H9 (cell line): ENCODE data around the gene HLA-F. TPM values are rescaled to one million over a fixed set of nuclear protein-coding genes. Genes with fewer than 3 reads are reported as not detected.

Experiments used
- DNase-seq: peaks from one replicate; pipeline ENCODE4 v3.0.0-alpha.2; 2017
- H2AFZ ChIP-seq: one replicate; pipeline ENCODE4 v1.6.1; 2013; ENCODE audit warnings: mild to moderate bottlenecking, low read length, control low read depth, moderate library complexity
- H2AK5ac ChIP-seq: 2 replicates; pipeline ENCODE4 v1.6.1; 2013; ENCODE audit warnings: low read length, control low read depth, mixed read lengths; ENCODE audit not compliant: insufficient read length
- H2BK120ac ChIP-seq: one replicate; pipeline ENCODE4 v1.6.1; 2013; ENCODE audit warnings: low read depth, mild to moderate bottlenecking, low read length, control low read depth, inconsistent platforms; ENCODE audit not compliant: poor library complexity, severe bottlenecking
- H2BK12ac ChIP-seq: 2 replicates; pipeline ENCODE4 v1.6.1; 2013; ENCODE audit warnings: low read length, control low read depth, mixed read lengths, low read depth; ENCODE audit not compliant: insufficient read length
- H2BK15ac ChIP-seq: 2 replicates; pipeline ENCODE4 v1.6.1; 2013; ENCODE audit warnings: low read depth, low read length, control low read depth
- H2BK20ac ChIP-seq: one replicate; pipeline ENCODE4 v1.6.1; 2013; ENCODE audit warnings: low read depth, mild to moderate bottlenecking, low read length, control low read depth, inconsistent platforms; ENCODE audit not compliant: poor library complexity, severe bottlenecking
- H2BK5ac ChIP-seq: 2 replicates; pipeline ENCODE4 v1.6.1; 2013; ENCODE audit warnings: low read length, control low read depth, mixed read lengths; ENCODE audit not compliant: insufficient read length
- H3K14ac ChIP-seq: 2 replicates; pipeline ENCODE4 v1.6.1; 2013; ENCODE audit warnings: low read length, control low read depth; ENCODE audit not compliant: insufficient read depth
- H3K18ac ChIP-seq: 2 replicates; pipeline ENCODE4 v1.6.1; 2013; ENCODE audit warnings: low read depth, mild to moderate bottlenecking, mixed read lengths, low read length, control low read depth; ENCODE audit not compliant: insufficient read length
- H3K23ac ChIP-seq: 2 replicates; pipeline ENCODE4 v1.6.1; 2013; ENCODE audit warnings: low read length, control low read depth, mixed read lengths, low read depth; ENCODE audit not compliant: insufficient read length
- H3K23me2 ChIP-seq: 2 replicates; pipeline ENCODE4 v1.6.1; 2013; ENCODE audit warnings: low read depth, mild to moderate bottlenecking, mixed read lengths, low read length, control low read depth; ENCODE audit not compliant: insufficient read length, poor library complexity, severe bottlenecking
- H3K27ac ChIP-seq: 2 replicates; pipeline ENCODE4 v1.5.1; 2013; ENCODE audit warnings: low read length, control low read depth, mixed read lengths, low read depth; ENCODE audit not compliant: insufficient read length
- H3K27me3 ChIP-seq: 2 replicates; pipeline ENCODE4 v1.6.1; 2013; ENCODE audit warnings: low read length, control low read depth, inconsistent platforms; ENCODE audit not compliant: insufficient read depth
- H3K4ac ChIP-seq: 2 replicates; pipeline ENCODE4 v1.6.1; 2013; ENCODE audit warnings: low read depth, mild to moderate bottlenecking, control low read depth, inconsistent platforms, low read length, moderate library complexity
- H3K4me1 ChIP-seq: 2 replicates; pipeline ENCODE4 v1.6.1; 2013; ENCODE audit warnings: low read length, control low read depth, inconsistent platforms; ENCODE audit not compliant: insufficient read depth
- H3K4me2 ChIP-seq: 2 replicates; pipeline ENCODE4 v1.6.1; 2013; ENCODE audit warnings: low read length, control low read depth, mixed read lengths; ENCODE audit not compliant: insufficient read length, insufficient read depth
- H3K56ac ChIP-seq: 2 replicates; pipeline ENCODE4 v1.6.1; 2013; ENCODE audit warnings: low read depth, mild to moderate bottlenecking, mixed read lengths, low read length, control low read depth; ENCODE audit not compliant: insufficient read length
- H3K79me1 ChIP-seq: 2 replicates; pipeline ENCODE4 v1.6.1; 2013; ENCODE audit warnings: low read depth, mild to moderate bottlenecking, moderate library complexity, low read length, control low read depth, inconsistent platforms; ENCODE audit not compliant: insufficient read depth, poor library complexity, severe bottlenecking
- H3K79me2 ChIP-seq: 2 replicates; pipeline ENCODE4 v1.6.1; 2013; ENCODE audit warnings: low read length, control low read depth, inconsistent platforms; ENCODE audit not compliant: insufficient read depth
- H3K9ac ChIP-seq: 2 replicates; pipeline ENCODE4 v1.6.1; 2013; ENCODE audit warnings: low read length, control low read depth, mixed read lengths; ENCODE audit not compliant: insufficient read length; ENCODE audit errors: extremely low read depth
- H3K9me3 ChIP-seq: one replicate; pipeline ENCODE4 v1.6.1; 2013; ENCODE audit warnings: low read depth, low read length, inconsistent platforms; ENCODE audit not compliant: control insufficient read depth
- H3T11ph ChIP-seq: one replicate; pipeline ENCODE4 v1.6.1; 2013; ENCODE audit warnings: mild to moderate bottlenecking, low read length, control low read depth, inconsistent platforms
- H4K20me1 ChIP-seq: one replicate; pipeline ENCODE4 v1.6.1; 2013; ENCODE audit not compliant: control insufficient read depth, insufficient read length, insufficient read depth
- H4K5ac ChIP-seq: 2 replicates; pipeline ENCODE4 v1.6.1; 2013; ENCODE audit warnings: low read depth, mild to moderate bottlenecking, mixed read lengths, low read length, control low read depth; ENCODE audit not compliant: insufficient read length
- H4K8ac ChIP-seq: replicated peaks from 2 replicates; pipeline ENCODE4 v1.6.1; 2013; ENCODE audit warnings: low read length, control low read depth, mixed read lengths, low read depth; ENCODE audit not compliant: insufficient read length
- H4K91ac ChIP-seq: 2 replicates; pipeline ENCODE4 v1.6.1; 2013; ENCODE audit warnings: low read depth, mild to moderate bottlenecking, moderate library complexity, mixed read lengths, low read length, control low read depth; ENCODE audit not compliant: insufficient read length
- H3K27ac Mint-ChIP-seq, 3 experiments: 2 replicates in 2 of 3; 3 replicates in 1 of 3; pipeline ENCODE4 v1.8.0; 2020 to 2021; ENCODE audit warnings: mixed read lengths in 3 of 3, mild to moderate bottlenecking in 1 of 3, moderate library complexity in 1 of 3
- H3K27me3 Mint-ChIP-seq: 2 replicates; pipeline ENCODE4 v1.8.0; 2021; ENCODE audit warnings: low read depth, mild to moderate bottlenecking, moderate library complexity, mixed read lengths
- H3K36me3 Mint-ChIP-seq, 3 experiments: 2 replicates in 2 of 3; 3 replicates in 1 of 3; pipeline ENCODE4 v1.8.0; 2020 to 2021; ENCODE audit warnings: low read depth in 3 of 3, mixed read lengths in 3 of 3; ENCODE audit not compliant: insufficient read depth in 1 of 3
- H3K4me1 Mint-ChIP-seq, 2 experiments: 2 replicates each; pipeline ENCODE4 v1.8.0; 2020; ENCODE audit warnings: mixed read lengths in 2 of 2
- H3K4me3 Mint-ChIP-seq, 2 experiments: 2 replicates in 1 of 2; 3 replicates in 1 of 2; pipeline ENCODE4 v1.8.0; 2020 to 2021; ENCODE audit warnings: mild to moderate bottlenecking in 2 of 2, mixed read lengths in 2 of 2, moderate library complexity in 1 of 2
- H3K9me3 Mint-ChIP-seq, 2 experiments: 2 replicates in 1 of 2; 3 replicates in 1 of 2; pipeline ENCODE4 v1.8.0; 2020; ENCODE audit warnings: mild to moderate bottlenecking in 2 of 2, mixed read lengths in 2 of 2, moderate library complexity in 1 of 2
- WGBS: extraction: QIAGEN DNeasy Blood & Tissue Kit; methylation state at CpG from one replicate; pipeline ENCODE4 v1.1.7; 2013; ENCODE audit warnings: missing lambda C conversion rate, low lambda C conversion rate, mixed read lengths; ENCODE audit not compliant: insufficient read length; ENCODE audit errors: extremely low coverage; 5-methylcytosine and 5-hydroxymethylcytosine counted together
- total RNA-seq: library from RNA; stranded (reverse); gene quantifications from 2 replicates; pipeline ENCODE4 v1.2.1, GENCODE V29; 2021
- TF ChIP-seq, protein P1 (sequence below): fragments of 200-600 bp; sonication (generic); conservative IDR thresholded peaks from 3 replicates; pipeline ENCODE4 v1.8.0; 2021; ENCODE audit warnings: antibody characterized with exemption, mild to moderate bottlenecking

The HLA-F gene
- total RNA-seq, 1 experiment from 2014 or later = 7.4 TPM

DNA sequence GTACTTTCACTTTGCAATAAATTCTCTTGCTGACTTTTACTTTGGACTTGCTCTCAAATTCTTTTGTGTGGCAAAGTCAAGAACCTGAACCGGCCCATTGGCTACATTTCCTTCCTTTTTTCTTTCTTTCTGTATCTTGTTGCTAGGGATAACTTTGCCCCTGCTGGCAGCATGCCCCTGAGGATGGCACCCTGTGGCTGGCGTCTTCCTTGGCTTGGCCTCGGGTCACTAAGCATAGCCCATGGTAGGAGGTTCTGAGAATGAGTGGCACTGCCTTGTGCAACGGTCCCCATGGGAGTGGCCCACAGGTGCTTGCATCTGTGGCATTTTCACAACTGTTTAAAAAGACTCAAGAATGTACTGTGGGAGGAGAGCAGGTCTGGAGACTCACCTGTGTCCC is 14.0 kb upstream of the HLA-F start:
- H3K4me3 Mint-ChIP-seq = no peak overlapping the region
- no peak overlapping the region for H4K8ac ChIP-seq
- H3K18ac ChIP-seq = no peak overlapping the region
- no peaks in the 10 kb centered on the region for H3K79me1 ChIP-seq
- H3K36me3 Mint-ChIP-seq = no peaks in the 10 kb centered on the region
- no peak overlapping the region for H4K91ac ChIP-seq
- no peak overlapping the region for H4K5ac ChIP-seq
- no CpG with 5 or more reads among the region's 4 CpGs for WGBS
- no peak overlapping the region for H2BK5ac ChIP-seq
- no peaks in the 10 kb centered on the region for H3K9me3 Mint-ChIP-seq
- no peak overlapping the region for H2AK5ac ChIP-seq
- peaks cover 3 to 6% of the 10 kb centered on the region in 2 experiments; a peak in 2 of 4 replicates for H3K4me1 Mint-ChIP-seq
- peaks cover 3% of the 10 kb centered on the region; the same call in 1 of the 2 replicates for H3K4me1 ChIP-seq
- TF ChIP-seq, protein P1, sequence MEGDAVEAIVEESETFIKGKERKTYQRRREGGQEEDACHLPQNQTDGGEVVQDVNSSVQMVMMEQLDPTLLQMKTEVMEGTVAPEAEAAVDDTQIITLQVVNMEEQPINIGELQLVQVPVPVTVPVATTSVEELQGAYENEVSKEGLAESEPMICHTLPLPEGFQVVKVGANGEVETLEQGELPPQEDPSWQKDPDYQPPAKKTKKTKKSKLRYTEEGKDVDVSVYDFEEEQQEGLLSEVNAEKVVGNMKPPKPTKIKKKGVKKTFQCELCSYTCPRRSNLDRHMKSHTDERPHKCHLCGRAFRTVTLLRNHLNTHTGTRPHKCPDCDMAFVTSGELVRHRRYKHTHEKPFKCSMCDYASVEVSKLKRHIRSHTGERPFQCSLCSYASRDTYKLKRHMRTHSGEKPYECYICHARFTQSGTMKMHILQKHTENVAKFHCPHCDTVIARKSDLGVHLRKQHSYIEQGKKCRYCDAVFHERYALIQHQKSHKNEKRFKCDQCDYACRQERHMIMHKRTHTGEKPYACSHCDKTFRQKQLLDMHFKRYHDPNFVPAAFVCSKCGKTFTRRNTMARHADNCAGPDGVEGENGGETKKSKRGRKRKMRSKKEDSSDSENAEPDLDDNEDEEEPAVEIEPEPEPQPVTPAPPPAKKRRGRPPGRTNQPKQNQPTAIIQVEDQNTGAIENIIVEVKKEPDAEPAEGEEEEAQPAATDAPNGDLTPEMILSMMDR = no peak
- H2BK20ac ChIP-seq = no peak overlapping the region
- no peak overlapping the region for H3K4ac ChIP-seq
- H2AFZ ChIP-seq = no peak overlapping the region
- H3K27me3 Mint-ChIP-seq = peaks cover 16% of the 10 kb centered on the region
- H3K23me2 ChIP-seq = no peaks in the 10 kb centered on the region
- H2BK120ac ChIP-seq = no peak overlapping the region
- DNase-seq = no peak
- no peaks in the 10 kb centered on the region for H3K9me3 ChIP-seq
- H4K20me1 ChIP-seq = no peaks in the 10 kb centered on the region
- H3K9ac ChIP-seq = no peak overlapping the region
- no peak overlapping the region for H3K4me2 ChIP-seq
- H3K27ac ChIP-seq = no peak overlapping the region
- no peak overlapping the region for H2BK12ac ChIP-seq
- H3K27me3 ChIP-seq = peaks cover 2% of the 10 kb centered on the region; the same call in 1 of the 2 replicates
- no peak overlapping the region; a peak in 1 of 7 replicates for H3K27ac Mint-ChIP-seq
- H3K14ac ChIP-seq = no peak overlapping the region
- no peak overlapping the region for H2BK15ac ChIP-seq
- no peaks in the 10 kb centered on the region for H3K79me2 ChIP-seq
- H3K56ac ChIP-seq = no peak overlapping the region
- no peak overlapping the region for H3T11ph ChIP-seq
- H3K23ac ChIP-seq = no peak overlapping the region
